ENCODE data around the gene KLHL36. TPM values are rescaled to one million over a fixed set of nuclear protein-coding genes. Genes with fewer than 3 reads are reported as not detected.

KLHL36 gene
- total RNA-seq, 1 donor from 2014 or later, result 56.3 TPM

GRCh38 chr16:84628226-84628731 lies 20.0 kb upstream of the KLHL36 start:
- Histone ChIP-seq H3K4me1 (peaks cover 3% of the 10 kb centered on the region), H3K27me3 (no peaks in the 10 kb centered on the region), H3K9me3 (no peaks in the 10 kb centered on the region), H3K36me3 (no peaks in the 10 kb centered on the region), H3K4me3 (no peak overlapping the region), H3K27ac (no peak overlapping the region)
- no peak for TF ChIP-seq CTCF (IDR thresholded peaks at IDR 0.05)
- ATAC-seq, result no peak
- intact Hi-C loops (cut with DNase I), result loop anchor here (10.0 kb wide), 1 partner anchor 97 kb away; no protein-coding TSS in a partner anchor
- no peak for DNase-seq

- intact Hi-C loops (cut with DNase I), result loop anchor here (10.0 kb wide), 1 partner anchor 95 kb away; no protein-coding TSS in a partner anchor
- TF ChIP-seq CTCF (IDR thresholded peaks at IDR 0.05), result no peak
- no peaks in the 10 kb centered on the region for H3K9me3 ChIP-seq
- peaks cover 11% of the 10 kb centered on the region for H3K4me1 ChIP-seq
- no peak overlapping the region for H3K27ac ChIP-seq
- no peaks in the 10 kb centered on the region for H3K36me3 ChIP-seq
- no peaks in the 10 kb centered on the region for H3K27me3 ChIP-seq
- ATAC-seq, result no peak
- no peak overlapping the region for H3K4me3 ChIP-seq
- DNase-seq, result no peak
Measured at GRCh38 chr16:84629580-84629979, 18.7 kb upstream of the KLHL36 start.

- Histone ChIP-seq H3K9me3 (no peaks in the 10 kb centered on the region), H3K36me3 (no peaks in the 10 kb centered on the region), H3K27ac (no peak overlapping the region), H3K27me3 (no peaks in the 10 kb centered on the region), H3K4me1 (peaks cover 11% of the 10 kb centered on the region), H3K4me3 (no peak overlapping the region)
- no peak for DNase-seq
- intact Hi-C loops (cut with DNase I), result no loop called here
- ATAC-seq, result no peak
- TF ChIP-seq CTCF (IDR thresholded peaks at IDR 0.05), result no peak
Measured at GRCh38 chr16:84630009-84630408, 18.3 kb upstream of the KLHL36 start.

GRCh38 chr16:84630446-84631152 lies 17.7 kb upstream of the KLHL36 start:
- Histone ChIP-seq H3K4me3 (no peak overlapping the region), H3K36me3 (no peaks in the 10 kb centered on the region), H3K4me1 (peaks cover 12% of the 10 kb centered on the region), H3K9me3 (no peaks in the 10 kb centered on the region), H3K27ac (no peak overlapping the region), H3K27me3 (no peaks in the 10 kb centered on the region)
- intact Hi-C loops (cut with DNase I), result no loop called here
- TF ChIP-seq CTCF (IDR thresholded peaks at IDR 0.05), result no peak
- DNase-seq, result no peak
- no peak for ATAC-seq

- no peak for TF ChIP-seq CTCF (IDR thresholded peaks at IDR 0.05)
- no peaks in the 10 kb centered on the region for H3K36me3 ChIP-seq
- H3K4me1 ChIP-seq, result peaks cover 17% of the 10 kb centered on the region
- no peak overlapping the region for H3K27ac ChIP-seq
- H3K9me3 ChIP-seq, result no peaks in the 10 kb centered on the region
- no peaks in the 10 kb centered on the region for H3K27me3 ChIP-seq
- intact Hi-C loops (cut with DNase I), result no loop called here
- H3K4me3 ChIP-seq, result no peak overlapping the region
- no peak for DNase-seq
- ATAC-seq, result no peak
Measured at GRCh38 chr16:84631153-84631466, 17.2 kb upstream of the KLHL36 start.
